Endometrial microvascular endothelial cells (primary cell): ENCODE results near the gene MFN1. TPM values are rescaled to one million over a fixed set of nuclear protein-coding genes. Genes with fewer than 3 reads are reported as not detected.

ENCODE experiments used
- in situ Hi-C: cut with HindIII; loops from 2 replicates; pipeline ENCODE4 v1.10.0; 2017; ENCODE audit warnings: low sequenced_read_pairs, low pct_unique_long_range_greater_than_20kb; ENCODE audit errors: inconsistent ontology term
- total RNA-seq: library from RNA; depleted of rRNA; stranded (reverse); fragments of >200 nt; gene quantifications from one replicate; pipeline ENCODE4 v1.2.3, GENCODE V29; 2015; ENCODE audit errors: inconsistent ontology term

Gene MFN1
- total RNA-seq, 1 donor from 2014 or later = 38.5 TPM

DNA sequence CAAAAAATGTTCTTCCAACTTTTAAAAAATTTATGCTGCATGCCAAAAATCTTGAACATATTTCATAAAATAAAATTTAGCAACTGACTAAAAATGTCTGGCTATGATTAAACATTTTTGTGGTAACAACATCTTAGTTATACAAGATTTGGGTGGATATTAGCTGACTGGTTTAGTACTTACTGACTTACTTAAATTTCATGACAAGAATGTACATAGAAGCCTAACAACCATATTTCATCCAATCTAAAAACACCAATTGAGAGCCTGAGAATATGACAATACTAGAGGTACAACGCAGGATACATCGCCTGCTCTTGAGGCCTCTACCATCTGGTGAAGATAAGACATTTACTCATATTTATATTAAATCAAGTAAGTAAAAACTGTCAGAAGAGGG is 69.2 kb downstream of the MFN1 start:
- in situ Hi-C loops = no loop called here

DNA sequence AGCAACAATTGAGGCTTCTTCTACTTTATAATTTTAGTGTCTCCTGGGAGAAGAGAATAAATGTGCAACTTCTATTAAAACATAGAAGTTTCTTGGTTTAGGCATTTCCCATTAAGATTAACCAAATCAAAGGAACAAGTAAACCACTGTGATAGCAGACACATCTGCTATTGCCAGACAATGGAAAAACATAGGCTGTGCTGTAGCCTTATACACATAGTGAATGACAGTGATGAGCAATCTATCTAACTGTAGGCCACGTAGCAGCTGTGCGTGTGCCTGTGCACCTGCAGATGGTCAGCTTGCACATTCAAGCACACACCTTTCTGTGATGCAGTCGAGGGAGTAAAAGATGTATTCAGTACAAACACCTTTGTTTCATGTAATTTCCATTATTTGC is 71.1 kb downstream of the MFN1 start:
- in situ Hi-C loops = no loop called here

DNA sequence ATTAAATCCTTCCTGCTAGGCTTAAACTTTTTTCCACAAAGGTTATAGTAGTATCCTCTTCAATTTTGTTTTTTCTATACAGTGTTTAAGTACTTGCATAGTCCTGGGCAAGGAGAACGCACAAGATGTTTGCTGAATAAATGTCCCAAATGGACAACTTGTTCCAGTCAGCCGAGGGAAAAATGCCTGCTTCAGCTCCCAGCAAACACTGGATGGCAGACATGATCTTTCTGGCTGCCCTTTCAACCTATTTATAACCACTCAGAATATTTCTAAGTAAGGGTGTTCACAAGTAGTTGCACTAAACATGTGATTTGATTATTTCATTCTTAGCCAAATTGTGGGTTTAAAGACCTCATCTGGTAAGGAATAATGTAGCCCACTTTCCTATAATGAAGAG is 74.0 kb downstream of the MFN1 start:
- in situ Hi-C loops = no loop called here

DNA sequence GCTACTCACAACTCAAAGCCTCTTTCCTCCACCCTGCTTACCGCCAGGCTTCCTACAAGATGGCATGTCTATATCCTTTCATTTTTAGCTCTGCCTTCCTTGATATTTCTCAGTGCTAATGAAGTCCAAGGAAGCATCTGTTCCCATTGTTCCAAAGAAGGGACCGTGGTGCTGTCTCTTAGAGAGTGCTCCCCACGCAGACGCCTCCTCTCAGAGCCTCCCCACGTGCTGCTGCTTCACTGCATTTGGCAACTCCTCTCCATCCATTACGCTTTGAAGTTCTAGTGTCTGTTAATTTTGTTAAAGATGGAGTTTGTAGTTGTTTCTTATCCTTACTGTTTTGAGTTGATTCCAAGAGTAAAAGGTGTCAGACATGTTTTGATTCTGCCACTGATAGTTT is 77.6 kb downstream of the MFN1 start:
- in situ Hi-C loops = no loop called here

DNA sequence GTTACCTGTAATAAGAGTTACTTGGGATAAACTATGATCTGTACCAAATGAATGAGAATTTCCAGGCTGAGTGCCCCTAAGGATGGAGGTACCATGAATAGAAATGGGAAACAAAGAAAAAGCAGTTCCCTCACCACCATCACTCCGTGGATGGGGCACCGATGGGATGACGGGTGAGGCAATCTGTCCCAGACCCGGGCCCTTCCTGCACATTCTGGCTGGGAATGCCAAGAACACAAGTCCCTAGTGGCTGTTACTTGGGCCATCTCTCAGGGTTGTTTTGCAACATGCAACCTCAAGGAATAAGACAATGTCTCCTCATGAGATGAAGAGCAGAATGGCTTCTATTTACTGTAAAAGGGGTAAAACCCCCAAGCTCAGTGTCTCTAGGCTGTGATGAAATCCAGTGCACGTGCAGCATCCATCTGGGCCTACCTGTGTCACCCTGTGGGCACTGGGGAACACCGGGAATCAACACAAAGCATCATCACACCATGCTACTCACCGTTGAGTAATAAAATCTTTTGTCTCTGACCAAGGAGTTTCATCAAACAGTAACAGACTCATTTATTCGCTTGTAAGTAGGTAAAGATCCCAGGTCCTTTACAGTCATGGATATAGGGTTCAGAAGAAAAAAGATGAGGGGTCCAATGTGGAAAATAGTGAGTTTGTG is 81.5 kb downstream of the MFN1 start:
- in situ Hi-C loops = no loop called here

DNA sequence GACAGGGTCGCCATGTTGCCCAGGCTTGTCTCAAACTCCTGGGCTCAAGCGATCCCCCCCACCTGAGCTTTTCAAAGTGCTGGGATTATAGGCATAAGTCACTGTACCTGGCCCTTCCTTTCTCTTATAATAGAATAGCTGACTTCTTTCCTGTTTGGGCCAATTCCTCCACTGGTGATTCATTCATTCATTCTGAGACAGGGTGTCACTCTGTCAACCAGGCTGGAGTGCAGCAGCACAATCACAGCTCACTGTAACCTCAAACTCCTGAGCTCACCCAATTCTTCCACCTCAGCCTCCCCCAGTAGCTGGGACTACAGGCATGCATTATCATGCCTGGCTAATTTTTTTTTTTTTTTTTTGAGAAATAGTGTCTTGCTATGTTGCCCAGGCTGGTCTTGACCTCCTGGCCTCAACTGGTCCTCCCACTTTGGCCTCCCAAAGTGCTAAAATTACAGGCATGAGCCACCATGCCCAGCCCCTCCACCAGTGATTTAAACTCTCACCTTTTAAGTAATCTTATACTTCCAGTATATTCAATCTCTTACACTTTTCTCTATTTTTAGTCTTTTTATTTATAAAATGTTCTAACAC is 82.9 kb downstream of the MFN1 start:
- in situ Hi-C loops = no loop called here

DNA sequence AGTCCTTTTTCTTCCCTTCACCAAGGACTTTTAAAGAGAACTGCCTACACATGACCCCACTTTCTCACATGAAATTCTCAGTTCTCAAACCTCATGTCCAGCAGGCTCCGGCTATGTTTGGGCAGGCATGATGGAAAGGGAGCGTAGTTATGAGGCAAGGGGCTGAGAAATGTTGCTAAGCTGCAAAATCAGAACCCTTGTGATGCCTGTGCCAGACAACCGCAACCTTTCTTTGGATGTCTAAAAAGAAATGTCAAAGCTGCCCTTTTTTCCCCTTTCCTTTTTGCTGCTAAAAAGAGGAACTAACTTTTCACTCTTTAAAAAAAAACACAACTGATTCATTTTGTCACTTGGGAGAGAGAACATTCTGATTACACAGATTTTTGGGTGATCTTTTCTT is 84.5 kb downstream of the MFN1 start:
- in situ Hi-C loops = no loop called here

DNA sequence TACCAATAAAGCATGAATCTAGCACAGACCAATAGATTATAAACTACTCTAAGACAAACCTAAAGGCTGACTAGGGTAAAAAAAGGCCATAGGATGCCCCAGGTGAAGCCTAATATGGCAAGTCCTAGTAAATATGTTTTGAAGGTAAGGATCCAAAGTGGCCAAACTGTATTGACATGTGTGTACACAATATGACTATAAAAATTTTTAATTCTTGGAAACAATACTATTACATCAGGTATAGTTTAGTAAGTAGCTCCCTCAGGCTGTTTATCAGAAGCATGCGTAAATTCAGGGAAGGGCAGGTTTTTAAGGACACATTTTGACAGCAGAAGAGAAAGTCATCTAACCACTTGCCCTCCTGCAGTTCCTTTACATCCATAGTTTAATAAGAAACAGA is 84.9 kb downstream of the MFN1 start:
- in situ Hi-C loops = no loop called here

DNA sequence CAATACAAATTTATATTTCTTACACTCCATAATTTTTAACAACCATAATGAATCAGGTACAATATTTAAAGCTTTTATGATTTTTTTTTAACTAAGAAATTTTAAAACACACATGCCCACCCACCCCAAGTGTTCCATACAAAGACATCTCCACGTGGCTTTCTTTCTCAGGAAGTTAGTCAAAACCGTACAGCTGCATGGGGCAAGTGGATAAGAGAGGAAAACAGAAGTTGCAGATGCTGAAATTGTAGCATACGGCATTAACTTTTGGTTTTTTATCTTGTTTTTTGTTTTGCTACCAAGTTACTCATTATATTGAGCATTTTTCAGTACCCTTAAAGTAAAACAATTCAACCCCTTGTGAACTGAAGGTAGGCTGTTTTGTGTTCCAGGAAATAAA is 89.0 kb downstream of the MFN1 start:
- in situ Hi-C loops = no loop called here

DNA sequence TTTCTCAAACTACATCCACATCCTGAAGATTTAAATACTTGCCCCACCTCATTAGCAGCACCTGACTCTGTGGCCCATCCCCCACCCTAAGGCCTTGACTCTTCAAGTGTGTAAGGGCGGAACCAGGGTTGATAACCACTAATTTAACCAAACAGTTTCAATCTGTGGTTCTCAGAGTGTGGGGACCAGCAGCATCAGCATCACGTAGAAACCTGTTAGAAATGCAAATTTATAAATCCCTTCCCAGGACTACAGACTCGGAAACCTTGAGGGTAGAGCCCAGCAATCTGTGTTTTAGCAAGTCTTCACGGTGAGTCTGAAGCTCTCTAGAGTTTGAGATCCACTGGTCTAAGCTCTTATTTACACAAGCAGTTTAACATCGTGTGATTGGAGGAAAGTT is 91.3 kb downstream of the MFN1 start:
- in situ Hi-C loops = no loop called here

Other genes with a start within 250 kb of the MFN1 start
- gene PIK3CA, start 199.4 kb upstream of the MFN1 start, total RNA-seq = 27.9 TPM
- gene KCNMB3, start 96.6 kb upstream of the MFN1 start, total RNA-seq = 3.1 TPM
- gene ZNF639, start 24.7 kb upstream of the MFN1 start, total RNA-seq = 40.7 TPM
- 41.5 TPM for gene GNB4, start 103.8 kb downstream of the MFN1 start, total RNA-seq
- gene ACTL6A, start 215.2 kb downstream of the MFN1 start, total RNA-seq = 149 TPM